Cardiac muscle cell (in vitro differentiated cells and primary cell): ENCODE measurements around the gene ABCF2. TPM values are rescaled to one million over a fixed set of nuclear protein-coding genes. Genes with fewer than 3 reads are reported as not detected.

Source experiments
- DNase-seq, 2 donors: peaks; one replicate each; pipeline versions ENCODE4 v3.0.0 to v3.0.0-alpha.2; 2010 to 2017; ENCODE audit warnings: low read depth in 1 of 2, low spot score in 1 of 2
- H3K27ac ChIP-seq: fragments of 200-600 bp; sonication (generic); 2 replicates; pipeline ENCODE4 v1.5.1; 2016
- H3K27me3 ChIP-seq: fragments of 200-600 bp; sonication (generic); 2 replicates; pipeline ENCODE4 v1.6.0; 2016; ENCODE audit warnings: control low read depth
- H3K36me3 ChIP-seq: fragments of 200-600 bp; sonication (generic); 2 replicates; pipeline ENCODE4 v1.5.1; 2016; ENCODE audit warnings: control low read depth
- H3K4me1 ChIP-seq: fragments of 200-600 bp; sonication (generic); 2 replicates; pipeline ENCODE4 v1.8.1; 2017; ENCODE audit warnings: low read depth, mild to moderate bottlenecking, mixed run types
- H3K4me3 ChIP-seq: fragments of 200-600 bp; sonication (generic); 2 replicates; pipeline ENCODE4 v1.5.1; 2016; ENCODE audit warnings: mild to moderate bottlenecking
- H3K9me3 ChIP-seq: fragments of 200-600 bp; sonication (generic); 2 replicates; pipeline ENCODE4 v1.5.1; 2017; ENCODE audit warnings: low read depth, mild to moderate bottlenecking, control low read depth
- CTCF ChIP-seq: IDR thresholded peaks from 2 replicates; pipeline ENCODE4 v1.5.1; 2012; ENCODE audit warnings: low read depth, mild to moderate bottlenecking, low read length
- polyA plus RNA-seq: library from polyadenylated mRNA; unstranded; fragments of >200 nt; fragmentation: Nextera tagmentation; extraction: Ambion mirVana; gene quantifications from 2 replicates; pipeline ENCODE4 v1.2.1, GENCODE V29; 2016
- total RNA-seq: library from RNA; depleted of rRNA; stranded (reverse); fragments of >200 nt; gene quantifications from 2 replicates; pipeline ENCODE4 v1.2.3, GENCODE V29; 2016

The ABCF2 gene
- 34.3 and 38.1 TPM in 2 replicates for total RNA-seq
- 32.7 and 32.9 TPM in 2 replicates for polyA plus RNA-seq

GRCh38 chr7:151226875-151227782 lies at the start of gene ABCF2:
TSS of gene ABCF2 (minus strand) at chr7:151227205. CDS start at chr7:151226458, 747 bp downstream.
- no peak for TF ChIP-seq CTCF
- H3K9me3 ChIP-seq = no peaks in the 10 kb centered on the region
- H3K4me1 ChIP-seq = peaks cover 14% of the 10 kb centered on the region
- peak; percentile 99 for DNase-seq
- peak within 1 kb of the TSS; percentile 95 for H3K27ac ChIP-seq
- peaks cover 22% of the 10 kb centered on the region for H3K36me3 ChIP-seq
- no peaks in the 10 kb centered on the region for H3K27me3 ChIP-seq
- H3K4me3 ChIP-seq = peak within 1 kb of the TSS; percentile 92

- no peak overlapping the region for H3K27ac ChIP-seq
- DNase-seq = no peak
- no peaks in the 10 kb centered on the region for H3K9me3 ChIP-seq
- H3K4me3 ChIP-seq = no peak overlapping the region
- TF ChIP-seq CTCF = no peak
- no peaks in the 10 kb centered on the region for H3K36me3 ChIP-seq
- H3K4me1 ChIP-seq = no peaks in the 10 kb centered on the region
- H3K27me3 ChIP-seq = no peaks in the 10 kb centered on the region
Measured at GRCh38 chr7:151275813-151276577, 49.0 kb upstream of the ABCF2 start.

GRCh38 chr7:151274936-151275812 lies 48.2 kb upstream of the ABCF2 start:
- H3K9me3 ChIP-seq = no peaks in the 10 kb centered on the region
- H3K27me3 ChIP-seq = no peaks in the 10 kb centered on the region
- no peak overlapping the region for H3K27ac ChIP-seq
- no peak overlapping the region for H3K4me3 ChIP-seq
- DNase-seq = no peak
- no peaks in the 10 kb centered on the region for H3K4me1 ChIP-seq
- no peak for TF ChIP-seq CTCF
- no peaks in the 10 kb centered on the region for H3K36me3 ChIP-seq

- Histone ChIP-seq H3K4me3 (no peak overlapping the region), H3K27me3 (no peaks in the 10 kb centered on the region), H3K9me3 (no peaks in the 10 kb centered on the region), H3K4me1 (no peaks in the 10 kb centered on the region), H3K36me3 (no peaks in the 10 kb centered on the region), H3K27ac (no peak overlapping the region)
- DNase-seq = no peak
- no peak for TF ChIP-seq CTCF
Measured at GRCh38 chr7:151274396-151274795, 47.4 kb upstream of the ABCF2 start.

GRCh38 chr7:151273651-151274390 lies 46.8 kb upstream of the ABCF2 start:
- DNase-seq = no peak
- Histone ChIP-seq H3K9me3 (no peaks in the 10 kb centered on the region), H3K4me3 (no peak overlapping the region), H3K27me3 (no peaks in the 10 kb centered on the region), H3K36me3 (no peaks in the 10 kb centered on the region), H3K27ac (no peak overlapping the region), H3K4me1 (no peaks in the 10 kb centered on the region)
- no peak for TF ChIP-seq CTCF
